ENCODE data around the gene BCAS3.

Gene BCAS3

DNA sequence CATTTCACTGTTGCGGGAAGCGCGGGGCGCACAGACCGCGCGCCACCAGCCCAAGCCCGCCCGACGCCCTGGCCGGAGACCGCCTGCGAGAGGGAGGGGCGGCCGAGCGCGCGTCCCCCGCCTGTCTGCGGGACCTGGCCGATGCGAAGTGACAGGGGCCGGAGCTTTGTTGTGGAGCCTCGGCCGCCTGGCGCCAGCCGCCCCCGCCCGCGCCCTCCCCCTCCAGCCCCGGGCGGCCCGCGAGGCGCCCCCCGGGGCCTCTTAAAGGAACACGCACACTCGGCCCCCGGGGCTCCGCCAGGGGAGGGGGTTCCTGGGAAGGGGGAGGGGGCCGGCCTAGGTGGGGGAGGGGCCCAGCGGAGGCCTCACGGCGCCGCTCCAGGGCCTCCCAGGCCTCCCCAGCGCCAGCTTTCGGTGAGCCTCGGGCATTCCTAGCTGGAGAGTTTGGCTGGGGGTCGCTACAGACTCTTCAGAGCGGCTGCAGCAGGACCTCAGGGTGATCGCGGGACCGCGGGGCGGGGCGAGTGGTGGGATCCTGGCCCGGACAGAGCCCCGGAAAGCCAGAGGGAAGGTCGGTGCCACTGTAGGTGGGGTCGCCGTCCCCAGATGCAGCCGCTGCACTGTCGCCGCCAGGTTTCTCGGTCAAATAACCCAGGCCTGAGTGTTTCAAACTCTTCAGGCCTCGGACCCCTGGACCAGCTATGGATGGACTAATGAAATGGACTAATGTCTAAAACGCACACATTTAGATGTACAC lies 719.6 kb downstream of the BCAS3 start:
- POLR2A ChIA-PET = no interaction called here
- Histone ChIP-seq H3K36me3 (ENCODE audit: control insufficient read depth in 4 of 4, insufficient read depth in 4 of 4, low read length in 3 of 4) (no peaks in the 10 kb centered on the region), H3K9me3 (ENCODE audit: control extremely low read depth in 1 of 5, control insufficient read depth in 4 of 5, insufficient read depth in 2 of 5, low read depth in 1 of 5, low read length in 4 of 5) (peaks cover 0 to 5% (median 0%) of the 10 kb centered on the region in 5 experiments), H3K27me3 (replicated peaks in 2 of 5; ENCODE audit: control insufficient read depth in 4 of 5, insufficient read depth in 5 of 5, low read length in 4 of 5) (peaks cover 0 to 89% (median 36%) of the 10 kb centered on the region in 5 experiments), H3K4me1 (ENCODE audit: control extremely low read depth in 1 of 4, control insufficient read depth in 4 of 4, insufficient read depth in 4 of 4, low read length in 3 of 4) (peaks cover 0 to 41% (median 25%) of the 10 kb centered on the region in 4 experiments), H3K27ac (ENCODE audit: insufficient read depth in 1 of 2, low read depth in 1 of 2, low read length in 2 of 2, poor library complexity in 1 of 2, severe bottlenecking in 2 of 2) (no peak overlapping the region), H3K4me3 (ENCODE audit: control insufficient read depth in 1 of 7, extremely low read depth in 1 of 7, insufficient read depth in 4 of 7, low read depth in 2 of 7, low read length in 6 of 7) (no peak overlapping the region)
- 4% methylated on average over 40 of the region's 67 CpGs for WGBS (ENCODE audit: insufficient coverage)
- DNase-seq = peak in 1 of 3 donors; percentile 24
- CTCF ChIA-PET = no interaction called here

DNA sequence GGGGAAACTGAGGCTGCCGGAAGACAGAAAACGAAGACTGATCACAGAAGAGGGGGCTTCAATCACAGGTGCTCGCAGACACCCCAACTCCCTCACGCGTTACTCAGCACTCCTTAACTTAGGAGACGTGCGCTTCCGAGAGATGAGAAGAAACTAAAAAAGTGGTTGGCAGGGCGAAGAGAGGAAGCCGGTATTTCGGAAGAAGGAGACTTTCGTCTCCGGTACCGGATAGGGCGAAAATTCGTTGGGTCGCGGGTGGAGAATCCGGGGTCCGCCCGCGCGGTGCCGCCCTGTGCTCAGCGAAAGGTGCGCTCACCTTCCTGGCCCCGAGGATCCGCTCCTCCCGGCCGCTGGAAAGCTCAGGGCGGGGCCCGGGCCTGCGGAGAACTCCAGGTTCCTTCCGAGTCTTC lies 721.1 kb downstream of the BCAS3 start:
- peaks cover 0 to 95% (median 44%) of the 10 kb centered on the region in 5 experiments for H3K27me3 ChIP-seq (replicated peaks in 2 of 5; ENCODE audit: control insufficient read depth in 4 of 5, insufficient read depth in 5 of 5, low read length in 4 of 5)
- CTCF ChIA-PET = interaction anchor here (1.0 kb wide), 1 partner anchor 10 kb away, joined by 4 read pairs; no protein-coding TSS in a partner anchor
- H3K27ac ChIP-seq (ENCODE audit: insufficient read depth in 1 of 2, low read depth in 1 of 2, low read length in 2 of 2, poor library complexity in 1 of 2, severe bottlenecking in 2 of 2) = no peak overlapping the region
- H3K4me3 ChIP-seq (ENCODE audit: control insufficient read depth in 1 of 7, extremely low read depth in 1 of 7, insufficient read depth in 4 of 7, low read depth in 2 of 7, low read length in 6 of 7) = peak overlapping the region in 3 of 7 experiments; percentile 33 to 43 (median 38)
- POLR2A ChIA-PET = no interaction called here
- peaks cover 0 to 5% (median 0%) of the 10 kb centered on the region in 5 experiments for H3K9me3 ChIP-seq (ENCODE audit: control extremely low read depth in 1 of 5, control insufficient read depth in 4 of 5, insufficient read depth in 2 of 5, low read depth in 1 of 5, low read length in 4 of 5)
- no peaks in the 10 kb centered on the region for H3K36me3 ChIP-seq (ENCODE audit: control insufficient read depth in 4 of 4, insufficient read depth in 4 of 4, low read length in 3 of 4)
- 5% methylated on average over 30 of the region's 34 CpGs for WGBS (ENCODE audit: insufficient coverage)
- DNase-seq = peak in 1 of 3 donors; percentile 19
- peaks cover 0 to 39% (median 32%) of the 10 kb centered on the region in 4 experiments for H3K4me1 ChIP-seq (ENCODE audit: control extremely low read depth in 1 of 4, control insufficient read depth in 4 of 4, insufficient read depth in 4 of 4, low read length in 3 of 4)

DNA sequence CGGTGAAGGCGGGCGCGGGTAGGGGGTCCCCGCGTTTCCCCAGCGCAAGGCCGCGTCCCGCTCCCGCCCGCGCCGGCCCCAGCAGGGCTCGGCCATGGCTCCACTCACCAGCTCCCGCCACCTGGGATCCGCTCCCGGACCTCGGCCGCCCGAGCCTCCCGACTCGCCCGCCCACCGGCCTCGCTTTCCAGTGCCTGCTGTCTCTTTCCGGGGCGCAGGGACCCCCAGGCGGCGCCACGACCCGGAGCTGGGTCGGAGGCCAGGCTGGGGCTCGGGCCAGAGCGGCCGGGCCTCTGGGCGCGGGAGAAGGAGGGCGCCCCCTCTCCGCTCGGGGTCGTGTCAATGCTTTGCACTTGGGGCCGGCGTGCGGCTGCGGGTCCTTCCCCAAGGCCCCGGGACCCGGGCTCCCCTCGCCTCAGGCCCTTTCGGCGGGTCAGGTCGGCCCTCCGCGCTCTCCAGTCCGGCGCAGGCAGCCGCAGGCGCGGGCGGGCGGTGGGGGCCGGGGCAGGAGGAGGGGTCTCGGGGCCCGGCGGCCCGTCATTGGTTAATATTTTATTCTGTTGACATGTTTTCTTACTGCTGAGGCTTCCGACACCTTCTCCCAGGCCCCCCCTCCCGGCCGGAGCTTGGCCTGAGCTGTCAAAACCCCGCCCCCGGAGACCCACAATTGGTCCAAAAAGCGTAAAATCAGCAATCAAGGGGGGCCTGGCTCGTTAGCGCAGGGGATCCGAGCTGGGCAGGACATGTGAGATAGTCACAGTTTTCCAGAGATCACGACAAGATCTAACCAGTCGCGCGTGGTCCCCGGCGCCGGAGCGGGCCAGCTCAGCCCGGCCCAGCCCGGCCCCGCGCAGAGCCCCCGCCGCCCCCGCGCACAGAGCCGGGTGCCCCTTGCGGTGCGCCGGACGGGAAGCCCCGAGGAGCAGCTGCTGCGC lies 721.7 kb downstream of the BCAS3 start, which contains the start of gene TBX2:
Gene TBX2, plus strand, starts transcription at position 713 of the 935 bp plus-strand sequence. CDS start 334 bp downstream, outside the sequence.
- POLR2A ChIA-PET = no interaction called here
- WGBS (ENCODE audit: insufficient coverage) = 2% methylated on average over 47 of the region's 98 CpGs
- Histone ChIP-seq H3K9me3 (ENCODE audit: control extremely low read depth in 1 of 5, control insufficient read depth in 4 of 5, insufficient read depth in 2 of 5, low read depth in 1 of 5, low read length in 4 of 5) (peaks cover 0 to 5% (median 0%) of the 10 kb centered on the region in 5 experiments), H3K4me1 (ENCODE audit: control extremely low read depth in 1 of 4, control insufficient read depth in 4 of 4, insufficient read depth in 4 of 4, low read length in 3 of 4) (peaks cover 0 to 46% (median 37%) of the 10 kb centered on the region in 4 experiments), H3K27ac (ENCODE audit: insufficient read depth in 1 of 2, low read depth in 1 of 2, low read length in 2 of 2, poor library complexity in 1 of 2, severe bottlenecking in 2 of 2) (no peak within 1 kb of the TSS), H3K27me3 (replicated peaks in 2 of 5; ENCODE audit: control insufficient read depth in 4 of 5, insufficient read depth in 5 of 5, low read length in 4 of 5) (peaks cover 0 to 95% (median 48%) of the 10 kb centered on the region in 5 experiments), H3K4me3 (ENCODE audit: control insufficient read depth in 1 of 7, extremely low read depth in 1 of 7, insufficient read depth in 4 of 7, low read depth in 2 of 7, low read length in 6 of 7) (peak within 1 kb of the TSS in 5 of 7 experiments; percentile 7 to 55 (median 43)), H3K36me3 (ENCODE audit: control insufficient read depth in 4 of 4, insufficient read depth in 4 of 4, low read length in 3 of 4) (no peaks in the 10 kb centered on the region)
- DNase-seq = peak in 1 of 3 donors; percentile 25
- CTCF ChIA-PET = no interaction called here

DNA sequence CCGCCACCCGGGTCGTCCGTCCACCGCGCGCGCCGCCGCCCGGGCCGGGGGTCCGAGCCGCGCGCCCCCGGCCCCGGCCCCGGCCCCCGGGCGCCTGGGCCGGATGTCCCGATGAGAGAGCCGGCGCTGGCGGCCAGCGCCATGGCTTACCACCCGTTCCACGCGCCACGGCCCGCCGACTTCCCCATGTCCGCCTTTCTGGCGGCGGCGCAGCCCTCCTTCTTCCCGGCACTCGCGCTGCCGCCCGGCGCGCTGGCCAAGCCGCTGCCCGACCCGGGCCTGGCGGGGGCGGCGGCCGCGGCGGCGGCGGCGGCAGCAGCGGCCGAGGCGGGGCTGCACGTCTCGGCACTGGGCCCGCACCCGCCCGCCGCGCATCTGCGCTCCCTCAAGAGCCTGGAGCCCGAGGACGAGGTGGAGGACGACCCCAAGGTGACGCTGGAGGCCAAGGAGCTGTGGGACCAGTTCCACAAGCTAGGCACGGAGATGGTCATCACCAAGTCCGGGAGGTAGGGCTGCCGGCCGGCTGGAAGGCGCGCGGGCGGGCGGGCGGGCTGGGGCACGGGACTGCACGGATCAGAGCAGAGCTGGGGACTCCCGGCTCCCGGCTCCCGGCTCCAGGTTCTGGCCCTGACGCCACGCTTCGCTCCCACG lies 722.5 kb downstream of the BCAS3 start:
- H3K4me1 ChIP-seq (ENCODE audit: control extremely low read depth in 1 of 4, control insufficient read depth in 4 of 4, insufficient read depth in 4 of 4, low read length in 3 of 4) = peaks cover 0 to 54% (median 45%) of the 10 kb centered on the region in 4 experiments
- POLR2A ChIA-PET = no interaction called here
- peak overlapping the region in 2 of 7 experiments; percentile 38 to 55 for H3K4me3 ChIP-seq (ENCODE audit: control insufficient read depth in 1 of 7, extremely low read depth in 1 of 7, insufficient read depth in 4 of 7, low read depth in 2 of 7, low read length in 6 of 7)
- H3K9me3 ChIP-seq (ENCODE audit: control extremely low read depth in 1 of 5, control insufficient read depth in 4 of 5, insufficient read depth in 2 of 5, low read depth in 1 of 5, low read length in 4 of 5) = peaks cover 0 to 4% (median 0%) of the 10 kb centered on the region in 5 experiments
- WGBS (ENCODE audit: insufficient coverage) = 0% methylated on average over 86 of the region's 90 CpGs
- no peak overlapping the region for H3K27ac ChIP-seq (ENCODE audit: insufficient read depth in 1 of 2, low read depth in 1 of 2, low read length in 2 of 2, poor library complexity in 1 of 2, severe bottlenecking in 2 of 2)
- CTCF ChIA-PET = no interaction called here
- H3K36me3 ChIP-seq (ENCODE audit: control insufficient read depth in 4 of 4, insufficient read depth in 4 of 4, low read length in 3 of 4) = no peaks in the 10 kb centered on the region
- peaks cover 0 to 95% (median 47%) of the 10 kb centered on the region in 5 experiments for H3K27me3 ChIP-seq (replicated peaks in 2 of 5; ENCODE audit: control insufficient read depth in 4 of 5, insufficient read depth in 5 of 5, low read length in 4 of 5)
- peak in 1 of 3 donors; percentile 61 for DNase-seq

DNA sequence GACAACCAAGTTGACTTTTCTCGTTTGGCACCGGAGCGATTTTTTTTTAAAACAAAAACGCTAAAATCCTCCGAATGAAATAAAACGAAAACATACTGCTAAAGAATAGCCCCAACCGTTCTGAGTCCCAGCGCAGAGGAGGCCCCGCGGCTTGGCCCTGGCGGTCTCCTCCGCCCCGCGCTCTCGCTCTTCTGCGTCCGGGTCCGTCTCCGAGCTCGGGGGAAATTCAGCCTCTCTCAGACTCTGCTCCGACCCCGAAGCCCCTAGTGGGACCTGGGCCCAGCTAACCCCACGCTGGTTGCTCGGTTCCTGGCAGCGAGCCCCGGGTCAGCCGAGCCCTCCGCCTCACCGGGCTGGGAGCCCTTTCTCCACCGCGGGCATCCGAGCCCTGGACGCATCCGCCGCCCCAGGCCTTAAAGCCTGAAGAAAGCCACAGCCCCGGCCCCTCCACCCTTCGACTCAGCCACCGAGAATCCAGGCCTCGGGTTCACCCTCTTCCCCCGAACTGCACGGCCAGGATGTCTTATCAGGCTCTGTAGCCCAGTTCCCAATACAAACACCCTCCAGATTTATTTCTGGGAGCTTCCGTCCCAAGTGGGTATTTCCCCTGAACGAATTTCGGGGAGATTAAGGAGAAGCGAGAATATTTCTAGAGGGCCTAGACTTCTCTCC lies 723.2 kb downstream of the BCAS3 start:
- WGBS (ENCODE audit: insufficient coverage) = 2% methylated on average over 34 of the region's 45 CpGs

DNA sequence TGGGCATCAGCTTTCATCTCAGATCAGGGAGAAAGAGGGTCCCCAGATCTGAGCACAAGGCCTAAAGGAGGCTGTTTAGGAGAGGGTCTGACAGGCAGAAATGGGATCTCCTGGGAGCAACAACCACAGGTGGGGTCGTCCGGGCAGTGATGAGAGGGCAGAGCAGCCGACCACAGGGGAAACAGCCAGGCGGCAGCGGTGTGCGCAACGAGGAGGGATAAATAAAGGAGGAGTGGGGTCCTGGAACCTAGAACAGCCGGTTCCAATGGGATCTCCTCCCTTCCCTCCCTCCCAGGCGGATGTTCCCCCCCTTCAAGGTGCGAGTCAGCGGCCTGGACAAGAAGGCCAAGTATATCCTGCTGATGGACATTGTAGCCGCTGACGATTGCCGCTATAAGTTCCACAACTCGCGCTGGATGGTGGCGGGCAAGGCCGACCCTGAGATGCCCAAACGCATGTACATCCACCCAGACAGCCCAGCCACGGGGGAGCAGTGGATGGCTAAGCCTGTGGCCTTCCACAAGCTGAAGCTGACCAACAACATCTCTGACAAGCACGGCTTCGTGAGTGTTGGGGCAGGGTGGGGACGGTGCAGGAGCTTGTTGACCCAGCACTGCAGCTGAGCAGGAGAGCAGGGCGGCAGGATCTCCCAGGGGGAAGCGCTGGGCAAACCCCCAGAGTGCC lies 723.9 kb downstream of the BCAS3 start:
- H3K4me3 ChIP-seq (ENCODE audit: control insufficient read depth in 1 of 7, extremely low read depth in 1 of 7, insufficient read depth in 4 of 7, low read depth in 2 of 7, low read length in 6 of 7) = no peak overlapping the region
- H3K27me3 ChIP-seq (replicated peaks in 2 of 5; ENCODE audit: control insufficient read depth in 4 of 5, insufficient read depth in 5 of 5, low read length in 4 of 5) = peaks cover 0 to 95% (median 51%) of the 10 kb centered on the region in 5 experiments
- no peaks in the 10 kb centered on the region for H3K36me3 ChIP-seq (ENCODE audit: control insufficient read depth in 4 of 4, insufficient read depth in 4 of 4, low read length in 3 of 4)
- no peak overlapping the region for H3K27ac ChIP-seq (ENCODE audit: insufficient read depth in 1 of 2, low read depth in 1 of 2, low read length in 2 of 2, poor library complexity in 1 of 2, severe bottlenecking in 2 of 2)
- ChIA-PET POLR2A (no interaction called here), CTCF (no interaction called here)
- H3K9me3 ChIP-seq (ENCODE audit: control extremely low read depth in 1 of 5, control insufficient read depth in 4 of 5, insufficient read depth in 2 of 5, low read depth in 1 of 5, low read length in 4 of 5) = no peaks in the 10 kb centered on the region
- peak in 1 of 3 donors; percentile 27 for DNase-seq
- 10% methylated on average over 19 of the region's 25 CpGs for WGBS (ENCODE audit: insufficient coverage)
- peaks cover 0 to 58% (median 49%) of the 10 kb centered on the region in 4 experiments for H3K4me1 ChIP-seq (ENCODE audit: control extremely low read depth in 1 of 4, control insufficient read depth in 4 of 4, insufficient read depth in 4 of 4, low read length in 3 of 4)

More for the DNA sequence above, 723.2 kb downstream of the BCAS3 start:
- CTCF ChIA-PET = no interaction called here
- no peak overlapping the region for H3K27ac ChIP-seq (ENCODE audit: insufficient read depth in 1 of 2, low read depth in 1 of 2, low read length in 2 of 2, poor library complexity in 1 of 2, severe bottlenecking in 2 of 2)
- H3K27me3 ChIP-seq (replicated peaks in 2 of 5; ENCODE audit: control insufficient read depth in 4 of 5, insufficient read depth in 5 of 5, low read length in 4 of 5) = peaks cover 0 to 95% (median 45%) of the 10 kb centered on the region in 5 experiments
- no peaks in the 10 kb centered on the region for H3K36me3 ChIP-seq (ENCODE audit: control insufficient read depth in 4 of 4, insufficient read depth in 4 of 4, low read length in 3 of 4)
- H3K9me3 ChIP-seq (ENCODE audit: control extremely low read depth in 1 of 5, control insufficient read depth in 4 of 5, insufficient read depth in 2 of 5, low read depth in 1 of 5, low read length in 4 of 5) = no peaks in the 10 kb centered on the region
- POLR2A ChIA-PET = no interaction called here
- peaks cover 0 to 59% (median 49%) of the 10 kb centered on the region in 4 experiments for H3K4me1 ChIP-seq (ENCODE audit: control extremely low read depth in 1 of 4, control insufficient read depth in 4 of 4, insufficient read depth in 4 of 4, low read length in 3 of 4)
- peak overlapping the region in 2 of 7 experiments; percentile 55 for H3K4me3 ChIP-seq (ENCODE audit: control insufficient read depth in 1 of 7, extremely low read depth in 1 of 7, insufficient read depth in 4 of 7, low read depth in 2 of 7, low read length in 6 of 7)
- DNase-seq = peak in 1 of 3 donors; percentile 46

All from common myeloid progenitor, CD34-positive (primary cell).